SK-N-SH (cell line): ENCODE data around the gene HOXA4. TPM values are rescaled to one million over a fixed set of nuclear protein-coding genes. Genes with fewer than 3 reads are reported as not detected.

Experiments used
- CTCF ChIA-PET: fragments of 300-600, 350-600 bp; formaldehyde crosslinking; extraction: SDS; loops from one replicate; lab custom pipeline; 2021; lab: Yijun Ruan, JAX
- POLR2A ChIA-PET: fragments of 350-600 bp; sonication (Branson Sonifier 250); formaldehyde crosslinking; extraction: SDS; loops from one replicate; lab custom pipeline; 2020; ENCODE audit warnings: antibody characterized with exemption, inconsistent platforms; lab: Yijun Ruan, JAX
- DNase-seq: peaks from one replicate; pipeline ENCODE4 v3.0.0; 2012
- H2AFZ ChIP-seq: fragments of 200-600 bp; sonication (generic); 2 replicates; pipeline ENCODE4 v1.8.1; 2016; ENCODE audit warnings: antibody characterized with exemption, mild to moderate bottlenecking, low read depth
- H3F3A ChIP-seq: fragments of 200-600 bp; sonication (generic); replicated peaks from 2 replicates; pipeline ENCODE3; 2016; ENCODE audit warnings: antibody characterized with exemption, mild to moderate bottlenecking; ENCODE audit not compliant: insufficient read depth
- H3K27ac ChIP-seq, 2 experiments: fragments of 200-500 bp in 1 of 2; fragments of 200-600 bp in 1 of 2; sonication (Bioruptor generic) in 1 of 2; sonication (generic), shearing (Covaris generic) in 1 of 2; 2 replicates each; pipeline versions ENCODE4 v1.5.1 to v1.6.1; 2014 to 2016; ENCODE audit warnings: low read depth in 2 of 2, inconsistent platforms in 1 of 2, low read length in 1 of 2, mild to moderate bottlenecking in 1 of 2, mixed read lengths in 1 of 2
- H3K27me3 ChIP-seq: fragments of 200-600 bp; sonication (generic), shearing (Covaris generic); 2 replicates; pipeline ENCODE4 v1.6.1; 2016; ENCODE audit warnings: mixed run types; ENCODE audit not compliant: insufficient read depth
- H3K36me3 ChIP-seq, 2 experiments: fragments of 200-500 bp in 1 of 2; fragments of 200-600 bp in 1 of 2; sonication (Bioruptor generic) in 1 of 2; sonication (generic) in 1 of 2; replicated peaks in 1 of 2; 2 replicates each; pipeline versions ENCODE3 to v1.5.1; 2014 to 2016; ENCODE audit warnings: low read length in 1 of 2, mild to moderate bottlenecking in 1 of 2; ENCODE audit not compliant: insufficient read depth in 2 of 2, control insufficient read depth in 1 of 2
- H3K4me1 ChIP-seq, 2 experiments: fragments of 200-500 bp in 1 of 2; fragments of 200-600 bp in 1 of 2; sonication (Bioruptor generic) in 1 of 2; sonication (generic), shearing (Covaris generic) in 1 of 2; 2 replicates each; pipeline versions ENCODE4 v1.5.1 to v1.6.1; 2014 to 2016; ENCODE audit warnings: low read depth in 1 of 2, low read length in 1 of 2, mixed run types in 1 of 2; ENCODE audit not compliant: insufficient read depth in 2 of 2, control insufficient read depth in 1 of 2
- H3K4me2 ChIP-seq: fragments of 200-600 bp; sonication (generic), shearing (Covaris generic); 2 replicates; pipeline ENCODE4 v1.6.1; 2017; ENCODE audit warnings: mixed run types
- H3K4me3 ChIP-seq, 2 experiments: fragments of 200-500 bp in 1 of 2; fragments of 200-600 bp in 1 of 2; sonication (Bioruptor generic) in 1 of 2; sonication (generic), shearing (Covaris generic) in 1 of 2; 2 replicates each; pipeline versions ENCODE4 v1.5.1 to v1.8.1; 2014 to 2016; ENCODE audit warnings: low read depth in 2 of 2, inconsistent platforms in 1 of 2, low read length in 1 of 2, mild to moderate bottlenecking in 1 of 2, mixed read lengths in 1 of 2, moderate library complexity in 1 of 2
- H3K79me2 ChIP-seq: fragments of 200-600 bp; sonication (generic); 2 replicates; pipeline ENCODE4 v1.8.1; 2017; ENCODE audit warnings: mild to moderate bottlenecking; ENCODE audit not compliant: insufficient read depth
- H3K9ac ChIP-seq: fragments of 200-600 bp; sonication (generic); 2 replicates; pipeline ENCODE4 v1.6.1; 2017; ENCODE audit warnings: mixed run types
- H3K9me2 ChIP-seq: fragments of 200-600 bp; sonication (generic); 2 replicates; pipeline ENCODE4 v1.6.1; 2017; ENCODE audit warnings: mixed run types
- H3K9me3 ChIP-seq: fragments of 200-600 bp; sonication (generic); 2 replicates; pipeline ENCODE4 v1.6.1; 2017; ENCODE audit warnings: mixed run types, mild to moderate bottlenecking, moderate library complexity
- H4K20me1 ChIP-seq: fragments of 200-600 bp; sonication (generic); 2 replicates; pipeline ENCODE4 v1.6.1; 2017; ENCODE audit warnings: mild to moderate bottlenecking, mixed run types; ENCODE audit not compliant: insufficient read depth
- EZH2phosphoT487 ChIP-seq: fragments of 200-600 bp; sonication (generic); IDR thresholded peaks from 2 replicates; pipeline ENCODE4 v1.6.1; 2017; ENCODE audit warnings: low read depth, mixed run types, mild to moderate bottlenecking, antibody characterized with exemption, moderate library complexity, borderline replicate concordance
- FOSL2 ChIP-seq: IDR thresholded peaks from 2 replicates; pipeline ENCODE4 v1.4.0; 2012; ENCODE audit warnings: low read depth, mild to moderate bottlenecking, moderate library complexity, borderline replicate concordance
- GATA2 ChIP-seq: sonication (generic); formaldehyde crosslinking; IDR thresholded peaks from 2 replicates; pipeline ENCODE4 v1.5.0; 2020; ENCODE audit warnings: mild to moderate bottlenecking, missing genetic modification reagents
- MEF2A ChIP-seq: IDR thresholded peaks from 2 replicates; pipeline ENCODE4 v1.4.0; 2012; ENCODE audit warnings: low read depth, borderline replicate concordance
- NRF1 ChIP-seq: IDR thresholded peaks from 2 replicates; pipeline ENCODE4 v1.6.1; 2012; ENCODE audit warnings: low read depth, mild to moderate bottlenecking, low read length
- RCOR1 ChIP-seq: fragments of 150-350 bp; IDR thresholded peaks from 2 replicates; pipeline ENCODE4 v1.6.1; 2017; ENCODE audit warnings: antibody characterized with exemption, low read length
- REST ChIP-seq: IDR thresholded peaks from 2 replicates; pipeline ENCODE4 v1.6.1; 2012; ENCODE audit warnings: mild to moderate bottlenecking, low read depth, low read length, moderate library complexity
- SIN3A ChIP-seq: IDR thresholded peaks from 2 replicates; pipeline ENCODE4 v1.6.1; 2012; ENCODE audit warnings: low read depth, mild to moderate bottlenecking, low read length, moderate library complexity, borderline replicate concordance
- TEAD4 ChIP-seq: IDR thresholded peaks from 2 replicates; pipeline ENCODE4 v1.4.0; 2012; ENCODE audit warnings: mild to moderate bottlenecking, borderline replicate concordance; ENCODE audit not compliant: insufficient read depth
- WGBS: methylation state at CpG from one replicate; pipeline ENCODE4 v1.1.6; 2017; ENCODE audit warnings: low lambda C conversion rate; 5-methylcytosine and 5-hydroxymethylcytosine counted together
- polyA plus RNA-seq, 3 experiments: library from polyadenylated mRNA; depleted of rRNA; stranded (reverse); fragments of >200 nt; gene quantifications; 2 replicates each; pipeline ENCODE4 v1.2.3, GENCODE V29; 2012
- TF ChIP-seq, protein P1 (sequence below): IDR thresholded peaks from 2 replicates; pipeline ENCODE4 v1.4.0; 2012; ENCODE audit warnings: low read depth, borderline replicate concordance
- TF ChIP-seq, protein P2 (sequence below): IDR thresholded peaks from 2 replicates; pipeline ENCODE4 v1.4.0; 2012; ENCODE audit warnings: low read depth

Gene HOXA4
- polyA plus RNA-seq, 1 of the 3 experiments (the other 2 are of a cell fraction), result not detected

DNA sequence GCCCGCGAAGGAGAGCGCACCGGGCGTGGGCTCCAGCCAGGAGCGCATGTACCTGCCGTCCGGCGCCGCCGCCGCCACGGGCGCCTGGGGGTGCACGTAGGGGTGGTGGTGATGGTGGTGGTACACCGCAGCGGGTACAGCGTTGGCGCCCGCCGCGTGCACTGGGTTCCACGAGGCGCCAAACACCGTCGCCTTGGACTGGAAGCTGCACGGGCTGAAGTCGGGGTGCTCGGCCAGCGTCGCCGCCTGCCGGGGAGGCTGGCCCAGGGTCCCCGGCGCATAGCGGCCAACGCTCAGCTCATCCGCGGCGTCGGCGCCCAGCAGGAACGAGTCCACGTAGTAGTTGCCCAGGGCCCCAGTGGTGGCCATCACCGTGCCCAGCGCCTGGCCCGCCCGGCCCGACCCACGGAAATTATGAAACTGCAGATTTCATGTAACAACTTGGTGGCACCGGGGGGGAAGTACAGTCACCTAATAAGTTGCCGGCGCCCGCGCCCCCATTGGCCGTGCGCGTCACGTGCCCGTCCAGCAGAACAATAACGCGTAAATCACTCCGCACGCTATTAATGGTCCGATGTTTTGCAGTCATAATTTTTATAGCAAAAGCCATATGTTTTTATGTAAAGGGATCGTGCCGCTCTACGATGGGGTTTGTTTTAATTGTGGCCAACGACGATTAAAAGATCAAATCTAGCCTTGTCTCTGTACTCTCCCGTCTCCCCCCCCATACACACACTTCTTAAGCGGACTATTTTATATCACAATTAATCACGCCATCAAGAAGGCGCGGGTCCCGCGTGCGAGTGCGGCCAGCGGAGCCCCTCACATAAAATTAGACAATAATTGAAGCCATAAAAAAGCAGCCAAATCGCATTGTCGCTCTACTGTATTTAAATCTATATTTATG, 34.8 kb upstream of the HOXA4 start, which contains the start of gene HOXA9:
Gene HOXA9, minus strand, starts transcription at position 449 of the 907 bp plus-strand sequence. Its CDS starts 80 bp downstream, at position 369.
- Histone ChIP-seq H3K4me1 (peaks cover 0 to 8% of the 10 kb centered on the region in 2 experiments; a peak in 1 of 4 replicates), H3F3A (peaks cover 15% of the 10 kb centered on the region), H3K27me3 (peaks cover 91% of the 10 kb centered on the region), H3K79me2 (no peaks in the 10 kb centered on the region), H2AFZ (no peak within 1 kb of the TSS), H3K4me3 (no peak within 1 kb of the TSS)
- WGBS, result 15% methylated on average over 32 of the region's 82 CpGs
- CTCF ChIA-PET, result interaction anchor here (1.1 to 12.1 kb wide), 7 partner anchors 9 to 795 kb away, joined by 4 to 205 read pairs (median 4); partner anchors contain the start of genes HOXA10 and HOXA3
- TF ChIP-seq TEAD4, result no peak
- TF ChIP-seq, protein P1, sequence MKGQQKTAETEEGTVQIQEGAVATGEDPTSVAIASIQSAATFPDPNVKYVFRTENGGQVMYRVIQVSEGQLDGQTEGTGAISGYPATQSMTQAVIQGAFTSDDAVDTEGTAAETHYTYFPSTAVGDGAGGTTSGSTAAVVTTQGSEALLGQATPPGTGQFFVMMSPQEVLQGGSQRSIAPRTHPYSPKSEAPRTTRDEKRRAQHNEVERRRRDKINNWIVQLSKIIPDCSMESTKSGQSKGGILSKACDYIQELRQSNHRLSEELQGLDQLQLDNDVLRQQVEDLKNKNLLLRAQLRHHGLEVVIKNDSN, result peak; percentile 52; the same call in 1 of the 2 replicates
- TF ChIP-seq REST, result no peak
- no peak for TF ChIP-seq RCOR1
- peak; percentile 92 for TF ChIP-seq EZH2phosphoT487
- TF ChIP-seq FOSL2, result no peak
- TF ChIP-seq SIN3A, result no peak
- no peak for TF ChIP-seq NRF1
- TF ChIP-seq MEF2A, result no peak
- TF ChIP-seq, protein P2, sequence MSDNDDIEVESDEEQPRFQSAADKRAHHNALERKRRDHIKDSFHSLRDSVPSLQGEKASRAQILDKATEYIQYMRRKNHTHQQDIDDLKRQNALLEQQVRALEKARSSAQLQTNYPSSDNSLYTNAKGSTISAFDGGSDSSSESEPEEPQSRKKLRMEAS, result no peak
- no peak for TF ChIP-seq GATA2 (CRISPR knock-in tag)
- TF ChIP-seq, all 33 proteins: peak for 2
- Histone ChIP-seq H3K9me2 (no peaks in the 10 kb centered on the region), H4K20me1 (peaks cover 9% of the 10 kb centered on the region), H3K9ac (no peak within 1 kb of the TSS), H3K4me2 (0 out of 2 replicates have a peak within 1 kb of the TSS, but pooled peaks have one; percentile 4), H3K9me3 (no peaks in the 10 kb centered on the region), H3K27ac (no peak within 1 kb of the TSS), H3K36me3 (no peaks in the 10 kb centered on the region)
- POLR2A ChIA-PET, result no interaction called here
- no peak for DNase-seq
